HG03442 (cell line): Measurements from ENCODE around the gene KAZN.

Experiments
- ATAC-seq: cut with Tn5 transposase; IDR thresholded peaks from one replicate; pipeline ENCODE4 v1.9.1; 2021; ENCODE audit warnings: mild to moderate bottlenecking, moderate library complexity; ENCODE audit not compliant: unreplicated experiment

KAZN gene

GRCh38 chr1:15158506-15159165 lies 560.2 kb downstream of the KAZN start:
- no peak for ATAC-seq

DNA sequence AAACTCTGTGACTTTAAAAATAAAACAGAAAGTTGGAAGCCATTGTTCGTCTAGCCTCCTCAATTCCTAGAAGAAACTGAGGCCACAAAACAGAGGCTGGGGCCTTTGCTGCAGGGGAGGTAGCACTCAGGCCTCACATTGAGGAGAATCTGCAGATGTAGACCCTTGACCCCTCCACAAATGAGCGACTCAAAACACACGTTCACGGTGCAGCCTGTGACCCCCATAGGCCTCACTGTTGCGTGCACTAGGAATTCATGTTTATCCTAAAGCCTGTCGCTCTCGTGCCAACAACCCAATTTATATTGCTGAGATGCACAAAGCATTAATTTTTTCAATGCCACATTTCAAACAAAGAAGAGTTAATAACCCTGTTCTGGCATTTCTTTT lies 560.7 kb downstream of the KAZN start:
- no peak for ATAC-seq

DNA sequence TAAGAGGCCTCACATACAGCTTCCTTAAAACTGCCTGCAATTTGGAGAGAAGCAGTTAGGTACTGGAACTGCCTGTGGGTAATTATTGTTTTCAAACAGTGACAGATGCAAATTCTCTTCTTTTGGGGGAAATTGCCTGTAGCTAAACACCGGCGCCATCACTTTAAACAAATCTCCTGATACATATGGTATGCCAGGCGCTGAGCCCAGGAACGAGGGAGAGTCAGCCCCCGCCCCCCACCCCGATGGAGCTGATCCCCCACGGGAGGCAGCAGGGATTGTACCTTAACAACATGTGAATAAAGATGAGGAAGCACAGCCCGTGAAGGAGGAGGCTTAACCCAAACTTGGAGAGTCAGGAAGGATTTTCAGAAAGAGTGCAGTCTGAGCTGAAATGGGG lies 562.1 kb downstream of the KAZN start:
- no peak for ATAC-seq

DNA sequence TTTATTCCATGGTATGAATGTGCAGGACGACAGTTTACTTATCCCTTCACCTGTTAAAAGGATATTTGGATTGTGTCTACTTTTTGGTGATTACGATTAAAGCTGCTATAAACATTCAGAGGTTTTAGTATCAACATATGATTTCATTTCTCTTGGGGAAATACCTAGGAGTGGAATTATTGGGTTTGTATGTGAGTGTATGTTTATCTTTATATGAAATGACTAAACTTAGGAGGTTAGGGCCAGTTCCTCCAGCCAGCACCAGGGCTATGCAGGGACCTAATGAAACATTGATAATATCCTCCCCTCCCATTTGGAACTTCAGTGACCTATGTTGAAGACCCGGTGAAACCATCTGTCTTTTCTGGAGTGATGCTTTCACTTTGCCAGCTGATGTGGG lies 568.9 kb downstream of the KAZN start:
- no peak for ATAC-seq
